Left cardiac atrium (tissue), 4 donors: ENCODE results near the gene BAZ2B. TPM values are rescaled to one million over a fixed set of nuclear protein-coding genes. Genes with fewer than 3 reads are reported as not detected.
"Not testable (repeated sequence)": the region's sequence is repeated elsewhere in the genome, so short reads cannot be mapped to it uniquely, and the experiment has no call there.

ENCODE experiments used
- ATAC-seq, 2 donors: fragments of 200-7000 bp; cut with Tn5 transposase; one replicate each; pipeline ENCODE4 v1.9.1; 2020; ENCODE audit warnings: mild to moderate bottlenecking in 2 of 2, moderate library complexity in 2 of 2
- DNase-seq: peaks from one replicate; pipeline ENCODE4 v3.0.0-alpha.2; 2020
- intact Hi-C, 2 donors: fragments of 100-400 bp; cut with DNase I; formaldehyde crosslinking; loops; one replicate each; pipeline versions ENCODE4 v1.14.1 to v1.15.1; 2022 to 2023
- long read RNA-seq: library from polyadenylated mRNA; unstranded; transcript quantifications from one replicate; pipeline ENCODE4 v2.0.0, GENCODE V29; 2021
- total RNA-seq, 2 donors: library from RNA; stranded (reverse); fragmentation: NEBNext Ultra II Directional; extraction: Animal tissue kit (Norgen Biotek cat#: 25700); gene quantifications; one replicate each; pipeline ENCODE4 v1.2.1, GENCODE V29; 2021
- donor health status: DM: no; HTN: yes; CAD: no.
- donor health status: DM: no; HTN: yes; CAD: no; lungs with severe emphysema.
- donor health status: DM: yes; HTN: yes; CAD: no.
- donor health status: Dilated cardiomyopathy.

The BAZ2B gene
- total RNA-seq = 10 to 100 TPM; 33.2 to 41.8 TPM
- long read RNA-seq, partial matches to known transcripts = 2 of 11 reads
- long read RNA-seq, other reads (novel, unspliced or antisense) = 9 of 11 reads

GRCh38 chr2:159616286-159616701 is at the start of gene BAZ2B:
TSS of gene BAZ2B (minus strand) at chr2:159616548. CDS start at chr2:159478719, 137,829 bp downstream.
- DNase-seq = no peak
- intact Hi-C loops = loop anchor here (2.0 to 10.0 kb wide), 2 partner anchors 97 to 99 kb away; partner anchors contain the start of gene MARCHF7 (in 2 of the 2)
- peak; percentile 48 to 72 for ATAC-seq

- no peak for ATAC-seq
- DNase-seq = no peak
- intact Hi-C loops = no loop called here
These were observed 44.9 kb upstream of the BAZ2B start for GRCh38 chr2:159661286-159661685.

GRCh38 chr2:159658881-159659873 is 42.8 kb upstream of the BAZ2B start:
- DNase-seq = peak; percentile 28
- intact Hi-C loops = no loop called here
- peak; percentile 86 to 88 for ATAC-seq

- no peak for ATAC-seq
- no peak for DNase-seq
- intact Hi-C loops = no loop called here
These were observed 37.6 kb upstream of the BAZ2B start for GRCh38 chr2:159653962-159654361.

GRCh38 chr2:159651884-159652283 is 35.5 kb upstream of the BAZ2B start:
- intact Hi-C loops = no loop called here
- no peak for ATAC-seq
- no peak for DNase-seq

GRCh38 chr2:159650574-159650973 is 34.2 kb upstream of the BAZ2B start:
- DNase-seq = no peak
- intact Hi-C loops = no loop called here
- ATAC-seq = no peak

GRCh38 chr2:159648643-159649042 is 32.3 kb upstream of the BAZ2B start:
- DNase-seq = no peak
- ATAC-seq = no peak
- intact Hi-C loops = no loop called here

GRCh38 chr2:159647667-159648066 is 31.3 kb upstream of the BAZ2B start:
- no peak for ATAC-seq

GRCh38 chr2:159640176-159640575 is 23.8 kb upstream of the BAZ2B start:
- intact Hi-C loops = no loop called here
- no peak for ATAC-seq

More at GRCh38 chr2:159647667-159648066, 31.3 kb upstream of the BAZ2B start:
- intact Hi-C loops = no loop called here
- no peak for DNase-seq

GRCh38 chr2:159639712-159640111 is 23.4 kb upstream of the BAZ2B start:
- no peak for ATAC-seq
- intact Hi-C loops = no loop called here
- no peak for DNase-seq

More at GRCh38 chr2:159640176-159640575, 23.8 kb upstream of the BAZ2B start:
- no peak for DNase-seq

- no peak for ATAC-seq
- intact Hi-C loops = no loop called here
- no peak for DNase-seq
These were observed 22.7 kb upstream of the BAZ2B start for GRCh38 chr2:159639071-159639470.

- ATAC-seq = no peak
- intact Hi-C loops = no loop called here
These were observed 21.7 kb upstream of the BAZ2B start for GRCh38 chr2:159637988-159638501.

GRCh38 chr2:159637240-159637639 is 20.9 kb upstream of the BAZ2B start:
- ATAC-seq (no peak), DNase-seq (no peak)
- intact Hi-C loops = no loop called here

More at GRCh38 chr2:159637988-159638501, 21.7 kb upstream of the BAZ2B start:
- DNase-seq = no peak

- intact Hi-C loops = no loop called here
- DNase-seq (no peak), ATAC-seq (peak in 1 of 2 donors; percentile 53)
These were observed 18.9 kb upstream of the BAZ2B start for GRCh38 chr2:159635006-159635789.

- DNase-seq (no peak), ATAC-seq (peak in 1 of 2 donors; percentile 22)
- intact Hi-C loops = no loop called here
These were observed 16.9 kb upstream of the BAZ2B start for GRCh38 chr2:159633219-159633618.

- ATAC-seq, DNase-seq, intact Hi-C loops: not testable (repeated sequence)
These were observed 9.3 kb upstream of the BAZ2B start for GRCh38 chr2:159625628-159626027.

GRCh38 chr2:159623436-159623835 is 7.1 kb upstream of the BAZ2B start:
- ATAC-seq (no peak), DNase-seq (no peak)
- intact Hi-C loops = no loop called here

- ATAC-seq (no peak), DNase-seq (no peak)
- intact Hi-C loops = no loop called here
These were observed 6.6 kb upstream of the BAZ2B start for GRCh38 chr2:159622966-159623365.

- DNase-seq = no peak
- intact Hi-C loops = no loop called here
- ATAC-seq = no peak
These were observed 4.4 kb upstream of the BAZ2B start for GRCh38 chr2:159620796-159621195.
